ENCODE data around the gene BTK.

Gene BTK

GRCh38 chrX:101393530-101394305 is 7.7 kb upstream of the BTK start:
- DNase-seq, result no peak

- DNase-seq, result no peak
These were observed 5.8 kb upstream of the BTK start for GRCh38 chrX:101391831-101392230.

- peak; percentile 81 for DNase-seq
These were observed 4.9 kb upstream of the BTK start, which contains the start of gene RPL36A for GRCh38 chrX:101390664-101391525. Gene RPL36A, plus strand, starts transcription at chrX:101391011. Its CDS starts 33 bp downstream, at chrX:101391044.

GRCh38 chrX:101388604-101389003 is 2.6 kb upstream of the BTK start:
- DNase-seq, result no peak

- no peak for DNase-seq
These were observed 523 bp upstream of the BTK start for GRCh38 chrX:101386542-101386885.

GRCh38 chrX:101385026-101385684 is 836 bp downstream of the BTK start:
- no peak for DNase-seq

GRCh38 chrX:101383679-101384205 is 2.2 kb downstream of the BTK start:
- no peak for DNase-seq

- no peak for DNase-seq
These were observed 8.4 kb downstream of the BTK start for GRCh38 chrX:101377547-101377946.

- no peak for DNase-seq
These were observed 15.0 kb downstream of the BTK start for GRCh38 chrX:101370888-101371504.

- DNase-seq, result no peak
These were observed 16.3 kb downstream of the BTK start for GRCh38 chrX:101369687-101370086.

GRCh38 chrX:101368800-101369199 is 17.2 kb downstream of the BTK start:
- DNase-seq, result no peak

GRCh38 chrX:101365301-101365795 is 20.6 kb downstream of the BTK start:
- DNase-seq, result no peak

- no peak for DNase-seq
These were observed 23.2 kb downstream of the BTK start for GRCh38 chrX:101362757-101363156.

- no peak for DNase-seq
These were observed 23.9 kb downstream of the BTK start for GRCh38 chrX:101362116-101362515.

- no peak for DNase-seq
These were observed 25.6 kb downstream of the BTK start for GRCh38 chrX:101360390-101360789.

GRCh38 chrX:101359966-101360365 is 26.0 kb downstream of the BTK start:
- no peak for DNase-seq

- DNase-seq, result no peak
These were observed 28.7 kb downstream of the BTK start for GRCh38 chrX:101357166-101357795.

GRCh38 chrX:101349193-101349562 is 36.8 kb downstream of the BTK start:
- no peak for DNase-seq

- DNase-seq, result peak; percentile 28
These were observed 37.4 kb downstream of the BTK start, which contains the start of gene TIMM8A for GRCh38 chrX:101348452-101349192. Gene TIMM8A, minus strand, starts transcription at chrX:101348742. Its CDS starts 78 bp downstream, at chrX:101348664.

- DNase-seq, result no peak
These were observed 38.0 kb downstream of the BTK start for GRCh38 chrX:101347859-101348451.

GRCh38 chrX:101337776-101338271 is 48.2 kb downstream of the BTK start:
- DNase-seq, result no peak

Data from NCI-H446 treated with DMSO at 0.1 percent for 48 hours (cell line).